HG03045 (cell line): ENCODE data around the gene RAB21.

Experiments used
- ATAC-seq: cut with Tn5 transposase; IDR thresholded peaks from one replicate; pipeline ENCODE4 v1.9.1; 2021; ENCODE audit warnings: mild to moderate bottlenecking, moderate library complexity; ENCODE audit not compliant: unreplicated experiment

Gene RAB21, protein sequence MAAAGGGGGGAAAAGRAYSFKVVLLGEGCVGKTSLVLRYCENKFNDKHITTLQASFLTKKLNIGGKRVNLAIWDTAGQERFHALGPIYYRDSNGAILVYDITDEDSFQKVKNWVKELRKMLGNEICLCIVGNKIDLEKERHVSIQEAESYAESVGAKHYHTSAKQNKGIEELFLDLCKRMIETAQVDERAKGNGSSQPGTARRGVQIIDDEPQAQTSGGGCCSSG

DNA sequence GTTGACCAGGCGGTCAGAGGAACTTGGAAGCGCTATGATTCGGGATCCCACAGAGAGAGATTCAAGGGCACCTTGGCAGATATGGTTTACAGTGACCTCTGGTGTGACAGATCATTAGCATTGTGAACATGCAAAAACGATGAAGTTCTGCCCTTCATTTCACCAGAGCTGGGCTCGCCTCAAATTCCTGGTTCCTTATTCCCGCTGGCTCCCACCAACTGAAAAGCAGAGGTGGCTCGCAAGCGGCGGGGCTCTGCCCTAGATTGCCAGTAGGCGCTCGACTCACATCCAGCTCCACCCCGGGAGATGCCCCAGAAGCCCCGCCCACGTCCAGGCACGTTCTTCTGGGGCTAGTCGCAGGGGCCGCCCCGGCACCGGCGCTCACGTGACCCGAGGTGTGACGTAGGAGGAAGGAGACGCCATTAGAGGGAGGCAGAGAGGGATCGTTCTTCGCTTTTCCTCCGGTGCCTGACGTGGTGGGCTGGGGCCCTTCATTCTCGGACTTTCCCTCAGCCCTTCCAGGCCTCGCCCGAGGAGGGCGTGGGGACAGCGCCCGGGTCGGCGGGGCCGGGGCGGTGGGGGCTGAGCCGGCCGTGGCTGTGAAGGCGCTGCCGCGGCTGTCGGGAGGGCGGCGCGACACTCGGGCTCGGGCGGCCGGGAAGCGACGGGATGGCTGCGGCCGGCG lies at the start of gene RAB21:
Gene RAB21, plus strand, starts transcription at position 403 of the 685 bp plus-strand sequence. Its CDS starts 267 bp downstream, at position 670.
- ATAC-seq = peak; percentile 94

DNA sequence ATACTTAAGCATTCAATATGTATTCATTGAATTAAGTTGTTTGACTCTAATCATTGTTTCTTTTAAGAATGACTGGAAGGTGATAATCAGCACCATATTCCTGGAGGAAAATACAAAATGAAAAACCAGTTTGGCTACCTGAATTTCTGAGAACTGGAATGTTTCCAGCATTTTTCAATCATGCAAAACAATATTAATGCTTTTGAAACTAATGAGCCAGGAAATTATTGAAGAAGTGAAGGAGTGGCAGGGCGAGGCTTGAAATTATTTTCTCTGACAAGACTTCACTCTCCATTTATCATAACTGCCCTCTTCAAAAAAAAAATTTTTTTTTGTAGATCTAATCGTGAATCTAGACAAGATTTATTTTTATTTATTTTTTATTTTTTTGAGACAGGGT lies 49.7 kb upstream of the RAB21 start:
- no peak for ATAC-seq

DNA sequence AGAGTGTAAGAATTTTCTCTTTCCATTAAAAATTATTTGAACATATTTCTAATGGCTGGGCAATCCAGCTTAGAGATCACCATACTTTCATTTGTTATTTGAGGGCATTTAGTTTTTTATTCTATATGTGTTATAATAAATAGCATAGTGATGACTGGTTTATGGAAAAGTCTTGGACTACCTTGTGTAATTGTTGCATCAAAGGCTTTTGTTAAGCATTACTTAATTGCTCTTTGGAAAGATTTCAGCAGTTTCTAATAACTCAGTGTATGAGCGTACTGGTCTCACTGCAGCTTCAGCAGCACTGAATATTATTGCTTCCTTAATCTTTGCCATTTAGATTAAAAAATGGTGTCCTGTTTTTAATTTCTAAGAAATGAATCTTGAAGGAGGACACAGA lies 46.0 kb upstream of the RAB21 start:
- no peak for ATAC-seq

DNA sequence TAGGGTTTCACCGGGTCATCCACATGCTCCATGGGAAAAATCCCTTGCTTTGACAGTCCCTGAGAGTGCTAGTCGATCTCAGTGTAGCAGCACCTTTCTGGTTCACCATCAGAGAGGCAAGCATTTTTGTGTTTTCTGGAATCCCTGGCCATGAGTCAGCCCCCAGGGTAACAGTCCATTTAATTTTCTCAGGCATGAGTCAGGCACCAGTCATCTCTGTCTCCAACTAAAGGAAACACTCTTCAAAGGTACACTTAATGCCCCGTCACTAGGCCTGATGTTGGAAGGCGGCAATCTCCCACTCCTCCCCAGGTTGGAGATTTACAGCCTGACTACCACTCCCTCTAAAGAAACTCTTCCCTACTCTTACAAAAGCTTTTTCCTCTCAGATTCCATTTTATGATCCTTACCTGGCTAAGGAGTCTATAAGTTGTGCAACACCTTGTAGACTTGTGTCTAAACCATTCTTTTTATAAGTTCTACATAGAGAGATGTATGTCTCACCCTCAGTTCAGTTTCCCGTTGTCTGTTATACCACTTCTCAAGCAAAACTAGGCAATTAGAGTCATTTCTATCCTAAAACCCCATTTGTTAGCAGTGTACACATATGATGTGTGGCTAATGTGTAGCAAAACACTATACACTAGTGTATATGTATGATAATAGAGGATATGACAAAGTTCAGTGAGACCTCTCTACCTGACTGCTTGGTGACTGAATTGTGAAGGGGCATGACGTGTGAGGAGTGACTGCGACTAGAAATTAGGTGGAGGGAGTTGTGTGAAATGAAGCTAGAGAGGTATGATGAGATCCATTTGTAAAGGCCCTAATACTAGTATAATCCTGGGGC lies 44.2 kb upstream of the RAB21 start:
- ATAC-seq = no peak

DNA sequence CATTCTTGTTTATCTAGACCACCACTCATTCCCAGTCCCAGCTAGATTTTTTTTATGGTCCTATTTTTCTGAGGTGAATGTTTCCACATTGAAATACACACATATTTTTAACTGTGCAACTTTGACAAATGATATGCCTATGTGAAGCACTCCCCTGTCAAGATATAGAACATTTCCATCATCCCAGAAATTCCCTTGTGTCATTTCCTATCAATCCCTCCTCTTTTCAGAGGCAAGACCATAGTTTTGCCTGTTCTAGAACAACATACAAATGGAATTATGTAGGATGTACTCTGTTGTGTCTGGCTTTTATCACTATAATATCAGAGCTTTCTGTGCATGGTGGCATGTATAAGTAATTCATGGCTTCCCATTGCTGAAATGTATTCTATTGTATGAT lies 36.1 kb upstream of the RAB21 start:
- no peak for ATAC-seq

DNA sequence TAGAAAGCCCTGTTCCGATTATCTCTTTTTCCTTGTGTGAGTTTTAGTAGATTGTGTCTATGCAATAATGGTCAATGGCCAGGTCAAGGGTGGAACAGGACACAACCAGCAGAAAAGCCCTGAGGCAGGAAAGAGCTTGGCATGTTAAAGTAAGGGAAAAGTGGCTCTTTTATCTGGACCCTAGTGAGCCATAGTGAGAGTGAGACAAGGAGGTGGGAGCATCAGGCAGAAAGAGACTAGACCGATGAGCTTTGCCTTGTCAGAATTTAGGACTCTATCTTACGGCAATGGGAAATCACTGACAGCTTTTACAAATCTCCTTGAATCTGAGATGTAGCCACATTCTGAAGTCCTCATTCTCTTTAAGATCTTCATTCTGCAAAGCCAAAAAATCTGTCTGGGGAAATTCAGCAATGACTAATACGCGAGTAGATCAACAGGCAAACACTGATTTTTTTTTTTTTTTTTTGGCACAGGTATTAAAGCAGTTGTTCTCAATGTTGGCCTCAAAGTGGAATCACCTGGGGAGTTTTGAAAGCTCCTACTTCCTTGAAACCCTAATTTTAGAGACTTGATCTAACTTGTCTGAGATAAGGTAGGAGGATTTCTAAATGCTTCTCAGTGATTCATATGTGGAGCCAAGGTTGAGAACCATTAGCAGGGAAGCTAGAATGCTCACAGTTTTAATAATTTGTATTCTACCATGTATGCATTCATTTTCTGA lies 34.9 kb upstream of the RAB21 start:
- ATAC-seq = no peak

DNA sequence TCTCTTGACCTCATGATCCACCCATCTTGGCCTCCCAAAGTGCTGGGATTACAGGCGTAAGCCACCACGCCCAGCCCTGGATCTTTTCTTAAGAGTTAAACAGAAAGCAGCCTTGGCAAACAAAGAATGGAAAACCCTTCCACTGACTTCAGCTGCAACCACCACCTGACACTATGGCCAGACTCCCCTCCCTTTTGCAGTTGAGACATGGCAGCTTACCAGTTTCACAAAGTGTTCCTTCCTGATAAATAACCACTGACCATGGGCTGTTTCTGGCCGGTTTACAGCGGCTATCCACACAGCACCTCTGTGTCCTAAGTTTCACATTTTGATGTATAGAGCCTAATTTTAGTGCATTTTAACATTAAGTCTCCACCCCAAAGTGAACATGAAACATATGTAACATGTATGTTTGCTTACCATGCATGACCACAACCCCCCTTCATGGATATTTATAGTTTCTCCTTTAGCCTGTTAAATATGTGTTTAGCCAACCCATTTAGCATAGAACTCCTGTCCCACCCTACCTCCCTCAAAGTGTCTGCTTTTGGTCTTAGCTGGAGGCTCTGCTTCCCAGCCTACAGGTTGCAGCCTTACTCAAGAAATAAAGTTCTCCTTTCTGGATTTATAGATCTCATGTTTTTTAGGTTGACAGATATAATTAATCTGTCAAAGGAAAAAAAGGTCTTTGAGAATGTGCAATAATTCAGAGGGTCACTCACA lies 32.7 kb upstream of the RAB21 start:
- ATAC-seq = no peak

DNA sequence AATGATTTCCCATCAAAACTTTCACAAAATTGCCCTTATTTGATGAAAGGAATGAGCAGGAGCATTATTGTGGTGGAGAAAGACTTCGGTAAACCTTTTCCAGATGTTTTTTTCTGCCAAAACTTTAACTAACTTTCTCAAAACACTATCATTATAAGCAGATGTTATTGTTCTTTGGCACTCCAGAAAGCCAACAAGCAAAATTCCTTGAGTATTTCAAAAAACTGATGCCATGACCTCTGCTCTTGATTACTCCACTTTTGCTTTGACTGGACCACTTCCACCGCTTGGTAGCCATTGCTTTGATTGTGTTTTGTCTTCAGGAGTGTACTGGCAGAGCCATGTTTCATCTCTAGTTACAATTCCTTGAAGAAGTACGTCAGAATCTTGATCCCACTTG lies 29.7 kb upstream of the RAB21 start:
- no peak for ATAC-seq

DNA sequence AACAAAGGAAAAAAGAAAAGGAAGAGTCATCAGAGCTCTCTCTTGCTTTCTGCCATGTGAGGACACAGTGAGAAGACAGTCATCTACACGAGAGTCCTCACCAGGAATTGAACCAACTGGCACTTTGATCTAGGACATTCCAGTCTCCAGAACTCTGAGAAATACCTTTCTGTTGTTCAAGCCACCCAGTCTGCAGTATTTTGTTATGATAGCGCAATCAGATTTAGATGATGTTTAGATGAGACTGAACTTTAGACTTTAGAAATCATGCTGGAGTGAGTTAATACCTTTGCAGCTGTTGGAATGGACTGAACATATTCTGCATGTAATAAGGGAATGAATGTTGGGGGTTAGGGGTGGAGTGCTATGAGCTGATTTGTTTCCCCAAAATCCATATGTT lies 28.1 kb upstream of the RAB21 start:
- ATAC-seq = no peak

DNA sequence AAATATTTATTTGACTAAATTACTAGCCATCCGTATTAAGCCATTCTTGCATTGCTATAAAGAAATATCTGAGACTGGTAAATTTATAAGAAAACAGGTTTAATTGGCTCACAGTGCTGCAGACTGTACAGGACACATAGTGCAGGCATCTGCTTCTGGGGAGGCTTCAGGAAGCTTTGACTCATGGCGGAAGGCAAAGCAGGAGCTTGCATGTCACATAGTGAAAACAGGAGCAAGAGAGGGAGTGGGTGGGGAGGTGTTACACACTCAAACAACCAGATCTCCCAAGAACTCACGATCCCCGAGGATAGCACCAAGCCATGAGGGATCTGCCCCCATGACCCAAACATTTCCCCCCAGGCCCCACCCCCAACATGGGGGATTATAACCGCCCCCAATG lies 26.7 kb upstream of the RAB21 start:
- ATAC-seq = no peak

DNA sequence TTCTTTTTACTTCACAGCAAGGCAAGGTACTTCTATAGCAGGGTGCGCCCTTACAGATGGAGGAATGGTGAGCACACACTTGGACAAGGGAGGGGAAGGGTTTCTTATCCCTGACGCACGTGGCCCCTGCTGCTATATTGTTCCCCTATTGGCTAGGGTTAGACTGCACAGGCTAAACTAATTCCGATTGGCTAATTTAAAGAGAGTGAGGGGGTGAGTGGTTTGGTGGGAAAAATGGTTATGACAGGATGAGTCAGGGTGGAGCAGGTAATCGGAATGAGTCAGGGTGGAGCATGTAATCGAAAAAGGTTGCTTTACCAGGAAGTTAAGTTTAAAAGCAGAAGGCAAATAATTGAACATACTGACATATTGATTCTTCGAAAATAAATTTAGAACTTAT lies 23.7 kb upstream of the RAB21 start:
- no peak for ATAC-seq

DNA sequence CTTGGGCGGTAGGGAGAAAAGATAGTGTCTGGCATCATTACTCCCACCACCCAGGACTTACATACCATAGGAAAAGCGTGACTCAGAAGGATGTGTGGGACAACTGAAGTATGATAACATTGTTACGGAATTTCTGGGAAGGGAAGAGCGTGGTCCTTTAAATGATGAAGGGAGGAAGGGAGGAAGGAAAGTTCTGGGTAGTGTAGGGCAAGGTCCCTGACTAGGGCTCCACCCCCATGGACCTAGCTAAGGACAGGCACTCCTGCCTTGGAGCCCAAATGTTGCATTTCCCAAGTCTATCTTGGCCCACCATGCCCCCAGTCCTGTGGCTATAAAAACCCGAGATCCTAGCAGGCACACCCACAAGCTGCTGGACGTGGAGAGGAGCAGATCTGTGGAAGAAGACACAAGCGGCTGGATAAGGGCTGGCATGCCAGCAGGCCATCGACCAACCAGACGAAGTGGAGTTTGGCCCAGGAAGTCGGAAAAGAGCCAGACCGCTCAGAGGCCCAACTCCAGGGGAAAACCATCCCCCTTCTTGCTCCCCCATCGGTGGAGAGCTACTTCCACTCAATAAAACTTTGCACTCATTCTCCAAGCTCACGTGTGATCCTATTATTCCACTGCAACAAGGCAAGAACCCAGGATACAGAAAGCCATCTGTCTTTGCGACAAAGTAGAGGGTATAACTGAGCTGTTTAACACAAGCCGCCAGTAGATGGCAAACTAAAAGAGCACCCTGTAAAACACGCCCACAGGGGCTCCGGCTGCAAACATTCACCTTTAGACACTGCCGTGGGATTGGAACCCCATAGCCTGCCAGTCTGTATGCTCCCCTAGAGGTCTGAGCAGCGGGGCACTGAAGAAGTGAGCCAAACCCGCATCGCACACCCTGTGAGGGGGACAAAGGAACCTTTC lies 23.0 kb upstream of the RAB21 start:
- ATAC-seq = no peak

DNA sequence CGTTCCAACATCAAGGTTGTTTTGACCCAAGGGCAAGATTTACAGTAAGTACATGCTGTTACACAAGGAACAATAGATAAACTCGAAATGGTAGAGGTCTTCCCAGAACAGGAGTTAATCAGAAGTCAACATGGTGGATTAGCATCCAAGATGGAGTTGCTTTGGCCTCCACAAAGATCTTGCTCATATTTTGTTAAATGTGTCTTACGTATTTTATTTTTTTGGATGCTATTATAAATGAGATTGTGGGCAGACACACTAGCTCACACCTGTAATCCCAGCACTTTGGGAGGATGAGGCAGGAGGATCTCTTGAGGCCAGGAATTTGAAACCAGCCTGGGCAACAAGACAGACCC lies 22.3 kb upstream of the RAB21 start:
- no peak for ATAC-seq

DNA sequence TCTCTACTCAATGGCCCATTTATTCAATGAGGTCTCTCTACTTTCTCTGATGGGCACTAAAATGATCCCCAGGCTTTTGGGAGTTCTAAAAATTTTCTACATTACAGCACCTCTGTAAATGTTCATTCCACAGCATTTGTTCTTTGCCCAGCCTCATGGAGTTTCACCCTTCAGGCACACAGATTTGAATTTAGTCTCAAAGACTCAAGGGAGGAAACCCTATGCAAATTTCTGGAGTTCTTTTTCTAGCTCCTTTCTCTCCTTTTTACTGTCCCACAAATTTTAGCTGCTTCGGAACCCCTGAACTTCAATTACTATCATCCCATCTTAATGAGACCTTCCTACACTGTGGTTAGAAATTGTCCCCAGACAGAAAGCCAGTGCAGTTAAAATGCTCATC lies 17.5 kb upstream of the RAB21 start:
- no peak for ATAC-seq

DNA sequence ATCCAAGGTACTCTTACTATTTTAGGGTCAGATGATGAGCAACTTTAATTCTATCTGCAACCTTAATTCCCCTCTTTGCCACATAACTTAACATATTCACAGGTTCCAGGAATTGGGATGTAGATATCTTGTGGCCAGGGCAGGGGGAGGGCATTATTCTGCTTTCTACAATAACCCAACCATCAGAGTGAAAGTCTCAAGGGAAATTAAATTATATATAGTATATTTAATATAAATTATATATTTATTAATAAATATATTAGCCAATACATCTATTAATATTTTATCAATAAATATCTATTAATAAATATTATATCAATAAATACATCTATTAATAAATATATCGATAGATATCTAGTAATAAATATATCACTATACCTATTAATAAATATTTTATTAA lies 11.7 kb upstream of the RAB21 start:
- ATAC-seq = no peak

DNA sequence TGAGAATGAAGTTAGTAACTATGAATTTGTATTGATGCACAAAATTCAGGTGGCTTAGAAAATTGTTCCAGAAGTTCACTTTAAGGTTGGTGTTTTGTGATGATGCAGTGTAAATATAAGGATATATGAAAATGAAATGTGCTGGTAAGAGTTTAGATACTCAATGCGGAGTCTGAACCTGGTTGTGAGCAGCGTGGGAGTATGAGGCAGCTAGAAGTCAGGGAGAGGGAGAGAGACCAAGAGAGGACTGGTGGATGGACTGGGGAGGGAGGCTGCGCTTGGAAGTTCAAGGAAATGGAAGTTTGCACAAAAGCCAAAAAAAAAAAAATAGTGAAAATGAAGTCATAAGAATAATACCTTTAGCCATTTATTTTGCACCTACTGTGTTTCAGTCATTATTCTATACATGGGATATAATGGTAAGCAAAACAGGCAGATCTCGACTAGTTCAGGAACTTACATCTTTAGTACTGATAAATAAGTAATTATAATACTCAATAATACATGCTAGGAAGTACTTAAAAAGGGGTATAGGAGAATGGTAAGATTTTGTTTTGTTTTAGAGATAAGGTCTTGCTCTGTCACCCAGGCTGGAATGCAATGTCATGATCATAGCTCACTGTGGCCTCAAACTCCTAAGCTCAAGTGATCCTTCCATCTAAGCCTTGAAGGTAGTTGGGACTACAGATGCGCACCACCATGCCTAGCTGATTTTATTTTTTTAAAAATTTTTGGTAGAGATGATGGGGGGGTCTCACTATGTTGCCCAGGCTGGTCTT lies 10.0 kb upstream of the RAB21 start:
- ATAC-seq = no peak

DNA sequence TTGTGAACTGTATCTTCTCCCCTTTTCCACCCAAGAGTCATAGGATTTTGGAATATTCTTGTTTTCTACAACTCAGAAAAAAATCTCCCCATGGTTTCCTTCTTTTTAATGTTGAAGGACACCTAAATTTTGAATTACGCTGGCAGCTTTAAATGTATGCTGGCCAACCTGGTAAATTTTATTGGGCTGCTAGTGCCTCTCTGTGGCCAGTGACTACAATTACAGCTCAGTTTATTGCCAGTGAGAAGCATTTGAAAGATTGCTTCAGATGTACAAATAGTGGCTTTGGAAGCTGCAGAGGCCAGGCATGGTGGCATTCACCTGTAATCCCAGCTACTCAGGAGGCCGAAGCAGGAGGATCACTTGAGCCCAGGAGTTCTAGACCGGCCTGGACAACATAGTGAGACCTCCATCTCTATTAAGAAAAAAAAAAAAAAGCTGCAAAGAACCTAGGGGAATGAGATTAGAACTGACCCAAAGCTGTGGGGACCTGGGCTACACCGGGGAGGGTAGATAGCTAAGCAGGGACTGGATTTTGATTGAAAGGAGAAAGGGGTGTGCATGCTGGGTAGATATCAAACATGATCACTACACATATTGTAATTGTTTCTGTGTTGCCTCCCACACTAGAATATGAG lies 7.6 kb upstream of the RAB21 start:
- ATAC-seq = peak; percentile 88

DNA sequence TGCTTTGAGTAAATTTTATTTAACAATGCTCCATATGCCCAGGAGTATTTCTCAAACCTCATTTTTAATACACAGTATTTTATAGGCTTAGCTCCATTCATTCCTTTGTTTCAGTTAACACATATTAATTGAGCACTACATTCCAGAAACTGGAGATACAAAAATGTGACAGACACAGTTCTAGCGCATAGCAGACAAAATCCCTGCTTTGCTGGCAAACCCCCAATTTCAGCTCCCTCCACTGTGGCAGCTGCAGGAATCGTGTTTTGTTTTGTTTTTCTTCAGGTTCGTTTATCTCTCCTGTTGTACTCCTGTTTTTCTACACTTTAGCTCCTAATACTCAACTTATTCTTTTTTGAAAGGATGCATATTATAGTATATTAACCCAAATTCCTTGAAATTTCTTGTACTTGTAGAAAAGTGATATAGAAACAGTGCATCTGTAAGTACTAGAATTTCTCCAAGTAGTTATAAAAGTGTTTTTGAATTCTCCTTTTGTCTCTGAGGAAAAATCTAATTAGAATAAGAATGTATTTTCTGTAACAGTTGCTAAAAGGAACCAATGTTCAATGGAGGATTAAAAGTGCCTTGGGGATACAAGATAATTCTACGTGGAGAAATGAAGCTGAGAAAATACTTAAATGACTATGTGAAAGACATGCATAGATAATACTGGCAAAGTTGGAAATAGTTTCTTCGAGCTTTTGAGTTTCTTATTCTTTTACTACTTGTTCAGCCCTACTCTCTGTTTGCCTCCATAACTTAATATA lies 6.4 kb upstream of the RAB21 start:
- no peak for ATAC-seq
